NCI-H526 treated with DMSO at 0.1 percent for 48 hours (cell line): Measurements from ENCODE around the gene TMEM79.

ENCODE experiments used
- DNase-seq: peaks from one replicate; lab custom pipeline; 2025; lab: John Stamatoyannopoulos, UW

The TMEM79 gene

GRCh38 chr1:156284112-156284511 is at the start of gene TMEM79:
Gene TMEM79, plus strand, starts transcription at chr1:156284325. Its CDS starts 902 bp downstream, at chr1:156285227.
- no peak for DNase-seq

GRCh38 chr1:156236164-156236563 is 48.0 kb upstream of the TMEM79 start:
- DNase-seq: no peak

- no peak for DNase-seq
Measured at GRCh38 chr1:156238248-156238647, 45.9 kb upstream of the TMEM79 start.

- no peak for DNase-seq
Measured at GRCh38 chr1:156241311-156241811, 42.8 kb upstream of the TMEM79 start.

- no peak for DNase-seq
Measured at GRCh38 chr1:156241926-156242325, 42.2 kb upstream of the TMEM79 start, which contains the start of gene BGLAP. Gene BGLAP, plus strand, starts transcription at chr1:156242184. Its CDS starts 48 bp downstream, at chr1:156242232.

GRCh38 chr1:156242738-156243137 is 41.4 kb upstream of the TMEM79 start:
- no peak for DNase-seq

GRCh38 chr1:156244126-156244525 is 40.0 kb upstream of the TMEM79 start:
- no peak for DNase-seq

GRCh38 chr1:156244712-156245111 is 39.4 kb upstream of the TMEM79 start:
- DNase-seq: no peak

GRCh38 chr1:156245451-156246232 is 38.5 kb upstream of the TMEM79 start:
- DNase-seq: peak; percentile 43

- peak; percentile 53 for DNase-seq
Measured at GRCh38 chr1:156246241-156246780, 37.8 kb upstream of the TMEM79 start.

- peak; percentile 53 for DNase-seq
Measured at GRCh38 chr1:156246781-156247459, 37.2 kb upstream of the TMEM79 start.

GRCh38 chr1:156247460-156248322 is 36.4 kb upstream of the TMEM79 start, which contains the start of gene PAQR6:
Gene PAQR6, minus strand, starts transcription at chr1:156248056. Its CDS starts 1,325 bp downstream, at chr1:156246731.
- DNase-seq: no peak

- no peak for DNase-seq
Measured at GRCh38 chr1:156248323-156248683, 35.8 kb upstream of the TMEM79 start.

GRCh38 chr1:156249593-156249992 is 34.5 kb upstream of the TMEM79 start:
- DNase-seq: no peak

- no peak for DNase-seq
Measured at GRCh38 chr1:156251527-156251926, 32.6 kb upstream of the TMEM79 start.

- no peak for DNase-seq
Measured at GRCh38 chr1:156253634-156254033, 30.5 kb upstream of the TMEM79 start.

GRCh38 chr1:156257711-156258110 is 26.4 kb upstream of the TMEM79 start:
- no peak for DNase-seq

- no peak for DNase-seq
Measured at GRCh38 chr1:156258859-156259258, 25.3 kb upstream of the TMEM79 start.

GRCh38 chr1:156259805-156260204 is 24.3 kb upstream of the TMEM79 start:
- DNase-seq: no peak

- DNase-seq: no peak
Measured at GRCh38 chr1:156260896-156261295, 23.2 kb upstream of the TMEM79 start.

GRCh38 chr1:156262461-156263287 is 21.5 kb upstream of the TMEM79 start:
- no peak for DNase-seq
